Measurements from ENCODE around the gene CGAS.
"Not testable (repeated sequence)": the region's sequence is repeated elsewhere in the genome, so short reads cannot be mapped to it uniquely, and the experiment has no call there.

Gene CGAS

GRCh38 chr6:73394577-73395354 is 57.3 kb downstream of the CGAS start, which contains the start of gene DDX43:
DDX43 (plus strand) TSS chr6:73394828; CDS start chr6:73394906, 78 bp downstream.
- no peak for DNase-seq (ENCODE audit: low read depth)

GRCh38 chr6:73393278-73393677 is 58.8 kb downstream of the CGAS start:
- no peak for DNase-seq (ENCODE audit: low read depth)

- DNase-seq (ENCODE audit: low read depth), result not testable (repeated sequence)
Measured at GRCh38 chr6:73392188-73392587, 59.9 kb downstream of the CGAS start.

GRCh38 chr6:73391675-73392074 is 60.4 kb downstream of the CGAS start:
- no peak for DNase-seq (ENCODE audit: low read depth)

GRCh38 chr6:73389854-73390253 is 62.2 kb downstream of the CGAS start:
- no peak for DNase-seq (ENCODE audit: low read depth)

- DNase-seq (ENCODE audit: low read depth), result peak; percentile 46
Measured at GRCh38 chr6:73388800-73389512, 63.1 kb downstream of the CGAS start.

GRCh38 chr6:73388433-73388799 is 63.7 kb downstream of the CGAS start:
- DNase-seq (ENCODE audit: low read depth), result no peak

- no peak for DNase-seq (ENCODE audit: low read depth)
Measured at GRCh38 chr6:73382462-73383113, 69.5 kb downstream of the CGAS start.

- DNase-seq (ENCODE audit: low read depth), result not testable (repeated sequence)
Measured at GRCh38 chr6:73381531-73381930, 70.6 kb downstream of the CGAS start.

- DNase-seq (ENCODE audit: low read depth), result no peak
Measured at GRCh38 chr6:73377225-73377624, 74.9 kb downstream of the CGAS start.

GRCh38 chr6:73375216-73375615 is 76.9 kb downstream of the CGAS start:
- DNase-seq (ENCODE audit: low read depth), result no peak

Data from stimulated activated CD8-positive, alpha-beta memory T cell treated with anti-CD3 and anti-CD28 coated beads, Interleukin-12 subunit alpha, Interleukin-12 subunit beta, amount 100 ng/mL, for 4 hours (primary cell).